SK-N-MC (cell line): ENCODE measurements around the gene NEDD9.

ENCODE experiments used
- DNase-seq: peaks from one replicate; pipeline ENCODE4 v3.0.0-alpha.2; 2011; ENCODE audit warnings: low read depth, low spot score
- H3K27ac ChIP-seq: fragments of 200-600 bp; sonication (generic); 2 replicates; pipeline ENCODE4 v1.5.1; 2016; ENCODE audit warnings: mixed run types
- H3K36me3 ChIP-seq: fragments of 200-600 bp; sonication (generic); 2 replicates; pipeline ENCODE4 v1.6.1; 2017; ENCODE audit warnings: antibody characterized with exemption, low read length, mixed read lengths; ENCODE audit not compliant: insufficient read depth
- H3K4me3 ChIP-seq: fragments of 200-600 bp; sonication (generic); 2 replicates; pipeline ENCODE4 v1.5.1; 2016
- H3K9ac ChIP-seq: fragments of 200-600 bp; sonication (generic); 2 replicates; pipeline ENCODE4 v1.8.0; 2017; ENCODE audit warnings: mixed run types, mixed read lengths; ENCODE audit not compliant: insufficient read length
- H3K9me3 ChIP-seq: fragments of 200-600 bp; sonication (generic); 2 replicates; pipeline ENCODE4 v1.6.1; 2017; ENCODE audit warnings: low read depth, mild to moderate bottlenecking, antibody characterized with exemption, low read length, moderate library complexity, mixed read lengths
- EZH2 ChIP-seq: fragments of 200-600 bp; sonication (generic); IDR thresholded peaks from one replicate; pipeline ENCODE4 v1.6.1; 2017; ENCODE audit warnings: antibody characterized with exemption
- FOXP2 ChIP-seq: optimal IDR thresholded peaks from 2 replicates; pipeline ENCODE3; 2011; ENCODE audit warnings: mild to moderate bottlenecking, moderate library complexity; ENCODE audit not compliant: insufficient read depth; ENCODE audit errors: extremely low read length, control extremely low read depth
- POLR2AphosphoS5 ChIP-seq: IDR thresholded peaks from 2 replicates; pipeline ENCODE4 v1.6.1; 2012; ENCODE audit warnings: mild to moderate bottlenecking, low read depth, low read length, borderline replicate concordance

NEDD9 gene

GRCh38 chr6:11143394-11144371 lies 88.8 kb downstream of the NEDD9 start:
- Histone ChIP-seq H3K4me3 (no peak overlapping the region), H3K36me3 (no peaks in the 10 kb centered on the region), H3K9me3 (no peaks in the 10 kb centered on the region), H3K9ac (no peak overlapping the region), H3K27ac (no peak overlapping the region)
- no peak for DNase-seq
- TF ChIP-seq EZH2: no peak
- TF ChIP-seq FOXP2: no peak
- TF ChIP-seq POLR2AphosphoS5: no peak

DNA sequence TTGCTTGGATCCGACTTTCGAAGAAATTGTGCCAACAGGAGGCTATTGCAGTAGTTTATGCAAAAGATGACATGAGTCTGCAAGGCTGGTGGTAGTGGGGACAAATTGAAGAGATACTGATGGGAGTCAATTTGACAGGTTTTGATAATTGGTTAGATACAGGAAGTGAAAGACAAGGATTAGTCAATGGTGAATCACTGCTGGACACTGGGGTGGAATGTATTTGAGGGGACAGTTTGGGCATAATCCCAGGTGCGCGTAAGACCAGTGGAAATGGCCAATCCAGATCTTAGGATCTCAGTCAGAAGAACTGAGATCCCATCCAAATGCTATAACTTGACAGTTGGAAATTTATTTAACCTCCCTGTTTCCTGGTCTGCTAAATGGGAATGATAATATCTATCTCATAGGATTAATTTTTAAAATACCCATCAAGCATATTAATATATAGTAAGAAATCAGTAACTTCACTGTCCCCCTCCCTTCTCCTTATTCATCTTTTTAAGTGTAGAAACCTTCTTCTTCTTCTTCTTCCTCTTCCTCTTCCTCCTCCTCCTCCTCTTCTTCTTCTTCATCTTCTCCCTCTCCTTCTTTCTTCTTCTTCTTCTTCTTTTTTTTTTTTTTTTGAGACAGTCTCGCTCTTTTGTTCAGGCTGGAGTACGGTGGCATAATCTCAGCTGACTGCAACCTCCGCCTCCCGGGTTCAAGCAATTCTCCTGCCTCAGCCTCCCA lies 90.0 kb downstream of the NEDD9 start:
- no peaks in the 10 kb centered on the region for H3K36me3 ChIP-seq
- DNase-seq: no peak
- H3K4me3 ChIP-seq: no peak overlapping the region
- H3K9ac ChIP-seq: no peak overlapping the region
- no peak overlapping the region for H3K27ac ChIP-seq
- no peak for TF ChIP-seq FOXP2
- TF ChIP-seq EZH2: no peak
- no peak for TF ChIP-seq POLR2AphosphoS5
- no peaks in the 10 kb centered on the region for H3K9me3 ChIP-seq

- Histone ChIP-seq H3K36me3 (0 out of 2 replicates have a peak, but pooled peaks cover under 1% of the 10 kb centered on the region), H3K9me3 (no peaks in the 10 kb centered on the region), H3K4me3 (no peak overlapping the region), H3K9ac (no peak overlapping the region), H3K27ac (no peak overlapping the region)
- TF ChIP-seq POLR2AphosphoS5 (no peak), FOXP2 (no peak), EZH2 (no peak)
- no peak for DNase-seq
Observed at GRCh38 chr6:11141295-11141694, 91.2 kb downstream of the NEDD9 start.

GRCh38 chr6:11140056-11140455 lies 92.4 kb downstream of the NEDD9 start:
- Histone ChIP-seq H3K9me3 (no peaks in the 10 kb centered on the region), H3K27ac (no peak overlapping the region), H3K9ac (no peak overlapping the region), H3K4me3 (no peak overlapping the region), H3K36me3 (peaks cover 13% of the 10 kb centered on the region)
- TF ChIP-seq FOXP2 (no peak), EZH2 (no peak), POLR2AphosphoS5 (no peak)
- DNase-seq: no peak

DNA sequence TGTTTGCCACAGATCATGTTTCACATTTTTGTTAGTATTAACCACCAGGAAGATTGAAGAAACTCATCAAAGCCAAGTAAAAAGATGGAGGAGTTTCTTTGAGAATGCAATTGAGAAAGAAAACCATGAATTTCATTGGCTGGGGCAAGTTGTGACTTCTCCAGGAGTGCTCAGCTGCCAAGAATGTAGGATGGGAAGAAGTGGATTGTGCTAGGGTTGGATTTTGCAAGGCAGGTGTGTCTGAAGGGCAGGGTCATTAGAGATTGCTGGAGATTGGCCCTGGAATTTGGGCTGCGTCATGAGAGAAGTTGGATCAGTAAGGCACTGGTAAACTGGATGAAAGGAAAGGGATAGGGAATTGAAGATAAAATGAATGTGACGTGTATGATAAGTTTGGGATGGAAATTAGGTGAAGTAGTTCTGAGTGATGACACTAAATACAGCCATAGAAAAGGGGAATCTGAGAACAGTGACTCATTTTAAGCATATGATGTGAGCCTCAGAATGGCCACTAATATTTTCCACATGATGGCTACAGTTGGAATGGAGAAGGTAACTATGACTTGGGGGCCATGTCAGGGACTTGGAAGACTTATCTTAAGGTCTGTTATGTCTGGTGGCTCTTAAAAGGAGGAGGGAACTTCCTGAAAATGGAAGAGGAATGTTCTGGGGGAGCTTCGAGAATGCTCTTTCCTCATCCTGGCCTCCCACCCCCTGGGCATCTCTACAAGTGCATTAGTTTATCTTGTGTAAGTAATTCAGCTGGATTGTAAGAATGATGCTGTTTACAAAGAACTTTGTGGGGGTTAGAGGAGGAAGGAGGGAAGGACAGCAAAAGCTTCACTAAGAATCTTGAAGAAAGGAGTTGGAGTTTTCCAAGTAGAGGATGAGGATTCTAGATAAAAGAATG lies 93.2 kb downstream of the NEDD9 start:
- TF ChIP-seq EZH2 (no peak), FOXP2 (no peak), POLR2AphosphoS5 (no peak)
- Histone ChIP-seq H3K27ac (no peak overlapping the region), H3K9ac (no peak overlapping the region), H3K4me3 (no peak overlapping the region), H3K9me3 (no peaks in the 10 kb centered on the region), H3K36me3 (peaks cover 20% of the 10 kb centered on the region)
- DNase-seq: no peak

GRCh38 chr6:11136809-11137208 lies 95.7 kb downstream of the NEDD9 start:
- DNase-seq: no peak
- no peak for TF ChIP-seq FOXP2
- H3K27ac ChIP-seq: 0 out of 2 replicates have a peak overlapping the region, but pooled peaks have one; percentile 35

More at GRCh38 chr6:11136809-11137208, 95.7 kb downstream of the NEDD9 start:
- no peak overlapping the region for H3K4me3 ChIP-seq
- peaks cover 24% of the 10 kb centered on the region for H3K36me3 ChIP-seq
- H3K9ac ChIP-seq: no peak overlapping the region
- H3K9me3 ChIP-seq: no peaks in the 10 kb centered on the region
